ENCODE results near the gene HEG1. TPM values are rescaled to one million over a fixed set of nuclear protein-coding genes. Genes with fewer than 3 reads are reported as not detected.
A peak's percentile ranks its signal among the peaks of the same experiment; 100 is the strongest.

HEG1 gene
- total and polyA plus RNA-seq, 2 of the 13 experiments (the other 11 are each of a cell fraction or from before 2014, with no cell fraction given) = 10.7 to 18.2 TPM

DNA sequence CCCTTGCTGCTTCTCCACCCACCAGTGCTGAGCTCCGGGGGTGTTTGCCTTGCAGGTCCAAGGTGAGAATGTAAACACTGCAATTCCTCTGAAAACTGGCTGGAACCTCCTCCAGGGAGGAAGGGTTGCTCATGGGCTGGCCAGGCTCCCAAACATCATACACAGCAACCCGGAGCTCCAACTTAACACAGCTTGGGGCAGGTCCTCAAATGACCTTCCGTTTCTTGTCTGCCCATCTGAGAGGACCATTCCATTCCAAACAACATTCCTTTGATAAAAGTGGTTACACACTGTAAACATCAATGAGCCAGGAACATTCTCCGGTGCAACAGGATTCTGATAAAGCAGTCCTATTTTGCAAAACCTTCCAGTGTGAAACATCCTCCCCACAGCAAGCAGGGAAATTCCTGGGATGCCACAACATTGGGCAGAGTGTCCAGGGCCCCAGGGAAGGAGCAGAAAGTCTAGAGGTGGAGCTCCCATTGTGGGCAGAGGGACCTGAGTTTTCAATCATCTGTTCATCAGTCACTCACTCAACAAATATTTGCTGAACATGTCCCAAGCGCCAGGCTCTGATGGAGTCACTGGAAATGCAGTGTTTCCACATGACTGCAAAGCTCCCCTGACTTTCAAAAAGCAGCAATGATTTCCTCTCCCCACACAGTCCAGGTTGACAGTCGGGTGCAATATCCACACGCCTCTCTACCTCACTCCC is 7.3 kb upstream of the HEG1 start (continued):
- TF ChIP-seq SOX6 (IDR thresholded peaks at IDR 0.05) (no peak), SOX6 (CRISPR knock-in tag; IDR thresholded peaks at IDR 0.05) (peak; percentile 95), NFE2L1 (CRISPR knock-in tag; IDR thresholded peaks at IDR 0.05; ENCODE audit: borderline replicate concordance) (no peak), NRL (CRISPR knock-in tag; IDR thresholded peaks at IDR 0.05; ENCODE audit: borderline replicate concordance) (no peak), KMT2B (CRISPR knock-in tag; IDR thresholded peaks at IDR 0.05) (0 out of 2 replicates have a peak, but pooled peaks have one; percentile 16), ZSCAN31 (CRISPR knock-in tag; IDR thresholded peaks at IDR 0.05; ENCODE audit: low read depth) (peak; percentile 80)

GRCh38 chr3:125061646-125062045 is 5.8 kb upstream of the HEG1 start:
- Histone ChIP-seq H3K4me2 (ENCODE audit: low read depth, low read length) (no peak overlapping the region; the same call in 1 of the 2 replicates), H2AFZ (ENCODE audit: low read length) (no peak overlapping the region), H3K27ac (ENCODE audit: extremely low read length, insufficient read depth, low read length) (no peak overlapping the region), H3K4me3 (replicated peaks in 1 of 3; ENCODE audit: insufficient read depth in 1 of 3, low read depth in 2 of 3, low read length in 3 of 3) (no peak overlapping the region), H3K9ac (ENCODE audit: insufficient read depth, low read depth, low read length) (no peak overlapping the region), H3K9me3 (ENCODE audit: low read length) (no peaks in the 10 kb centered on the region), H3K79me2 (ENCODE audit: insufficient read depth, low read length) (no peaks in the 10 kb centered on the region), H3K36me3 (replicated peaks in 1 of 2; ENCODE audit: control insufficient read depth in 1 of 2, insufficient read depth in 2 of 2, low read length in 2 of 2) (no peaks in the 10 kb centered on the region), H3K4me1 (ENCODE audit: insufficient read depth, low read length) (peaks cover 70% of the 10 kb centered on the region), H3K27me3 (ENCODE audit: control insufficient read depth in 1 of 2, insufficient read depth in 2 of 2, low read length in 2 of 2) (peaks cover 0 to 26% of the 10 kb centered on the region in 2 experiments; a peak in 4 of 5 replicates), H4K20me1 (ENCODE audit: insufficient read depth, low read length) (no peaks in the 10 kb centered on the region)
- in situ Hi-C loops (cut with HindIII; ENCODE audit: extremely low pct_ligation_motif_present, low pct_unique_long_range_greater_than_20kb) = no loop called here
- DNase-seq (ENCODE audit: low spot score) (no peak), ATAC-seq (no peak), FAIRE-seq (no peak)
- POLR2A ChIA-PET = interaction anchor here (2.3 to 2.7 kb wide), 2 partner anchors 8 to 59 kb away, joined by 17 to 55 read pairs; no protein-coding TSS in a partner anchor
- intact Hi-C loops (cut with micrococcal nuclease; ENCODE audit: unreplicated experiment) = no loop called here
- 86% methylated on average over 5 of the region's 5 CpGs for WGBS (ENCODE audit: low lambda C conversion rate)
- BruUV-seq (replicated peaks) = no TSS peak
- CTCF ChIA-PET (ENCODE audit: low intra/inter-chr PET ratio, low total read pairs) = no interaction called here
- TF ChIP-seq, protein P1, sequence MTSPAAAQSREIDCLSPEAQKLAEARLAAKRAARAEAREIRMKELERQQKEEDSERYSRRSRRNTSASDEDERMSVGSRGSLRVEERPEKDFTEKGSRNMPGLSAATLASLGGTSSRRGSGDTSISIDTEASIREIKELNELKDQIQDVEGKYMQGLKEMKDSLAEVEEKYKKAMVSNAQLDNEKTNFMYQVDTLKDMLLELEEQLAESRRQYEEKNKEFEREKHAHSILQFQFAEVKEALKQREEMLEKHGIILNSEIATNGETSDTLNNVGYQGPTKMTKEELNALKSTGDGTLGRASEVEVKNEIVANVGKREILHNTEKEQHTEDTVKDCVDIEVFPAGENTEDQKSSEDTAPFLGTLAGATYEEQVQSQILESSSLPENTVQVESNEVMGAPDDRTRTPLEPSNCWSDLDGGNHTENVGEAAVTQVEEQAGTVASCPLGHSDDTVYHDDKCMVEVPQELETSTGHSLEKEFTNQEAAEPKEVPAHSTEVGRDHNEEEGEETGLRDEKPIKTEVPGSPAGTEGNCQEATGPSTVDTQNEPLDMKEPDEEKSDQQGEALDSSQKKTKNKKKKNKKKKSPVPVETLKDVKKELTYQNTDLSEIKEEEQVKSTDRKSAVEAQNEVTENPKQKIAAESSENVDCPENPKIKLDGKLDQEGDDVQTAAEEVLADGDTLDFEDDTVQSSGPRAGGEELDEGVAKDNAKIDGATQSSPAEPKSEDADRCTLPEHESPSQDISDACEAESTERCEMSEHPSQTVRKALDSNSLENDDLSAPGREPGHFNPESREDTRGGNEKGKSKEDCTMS (CRISPR knock-in tag; conservative IDR thresholded peaks at IDR 0.05) = no peak
- TF ChIP-seq GPN1 (CRISPR knock-in tag; IDR thresholded peaks at IDR 0.05; ENCODE audit: borderline replicate concordance) (no peak), ZNF383 (CRISPR knock-in tag; IDR thresholded peaks at IDR 0.05; ENCODE audit: borderline replicate concordance) (no peak), HNF1B (CRISPR knock-in tag; IDR thresholded peaks at IDR 0.05) (no peak), TGIF2 (CRISPR knock-in tag; IDR thresholded peaks at IDR 0.05) (no peak), CEBPZ (IDR thresholded peaks at IDR 0.05; ENCODE audit: low read length) (no peak), TAF15 (IDR thresholded peaks at IDR 0.05; ENCODE audit: low read depth, low read length, poor library complexity, severe bottlenecking) (no peak), HOXA3 (CRISPR knock-in tag; IDR thresholded peaks at IDR 0.05) (no peak), SRSF9 (IDR thresholded peaks at IDR 0.05; ENCODE audit: borderline replicate concordance, insufficient read depth, low read depth, low read length, poor library complexity, severe bottlenecking) (no peak)

All from HepG2 (cell line).